Activated CD4-positive, alpha-beta T cell treated with anti-CD3 and anti-CD28 coated beads for 4 hours (primary cell): ENCODE data around the gene SCG5.

ENCODE experiments used
- DNase-seq, 2 donors: peaks; one replicate each; pipeline ENCODE4 v3.0.0-alpha.2; 2020

SCG5 gene

GRCh38 chr15:32729700-32730395, 88.3 kb downstream of the SCG5 start:
- DNase-seq: no peak

GRCh38 chr15:32730677-32731654, 89.5 kb downstream of the SCG5 start:
- no peak for DNase-seq

- DNase-seq: no peak
These were observed 91.2 kb downstream of the SCG5 start for GRCh38 chr15:32732574-32733157.

GRCh38 chr15:32733281-32733680, 91.8 kb downstream of the SCG5 start:
- no peak for DNase-seq

GRCh38 chr15:32735989-32736700, 94.6 kb downstream of the SCG5 start:
- DNase-seq: no peak

GRCh38 chr15:32736701-32737061, 95.2 kb downstream of the SCG5 start:
- DNase-seq: no peak

GRCh38 chr15:32737304-32737703, 95.8 kb downstream of the SCG5 start:
- DNase-seq: no peak

GRCh38 chr15:32738666-32739065, 97.2 kb downstream of the SCG5 start:
- no peak for DNase-seq

- no peak for DNase-seq
These were observed 98.1 kb downstream of the SCG5 start for GRCh38 chr15:32739522-32740063.

- DNase-seq: no peak
These were observed 102.1 kb downstream of the SCG5 start for GRCh38 chr15:32743411-32744140.

- DNase-seq: no peak
These were observed 104.8 kb downstream of the SCG5 start for GRCh38 chr15:32746116-32746857.
